Measurements from ENCODE around the gene CAMTA1. TPM values are rescaled to one million over a fixed set of nuclear protein-coding genes. Genes with fewer than 3 reads are reported as not detected.
A peak's percentile ranks its signal among the peaks of the same experiment; 100 is the strongest.

CAMTA1 gene
- total and polyA plus RNA-seq, 2 experiments from 2014 or later: 89.0 to 145 TPM

DNA sequence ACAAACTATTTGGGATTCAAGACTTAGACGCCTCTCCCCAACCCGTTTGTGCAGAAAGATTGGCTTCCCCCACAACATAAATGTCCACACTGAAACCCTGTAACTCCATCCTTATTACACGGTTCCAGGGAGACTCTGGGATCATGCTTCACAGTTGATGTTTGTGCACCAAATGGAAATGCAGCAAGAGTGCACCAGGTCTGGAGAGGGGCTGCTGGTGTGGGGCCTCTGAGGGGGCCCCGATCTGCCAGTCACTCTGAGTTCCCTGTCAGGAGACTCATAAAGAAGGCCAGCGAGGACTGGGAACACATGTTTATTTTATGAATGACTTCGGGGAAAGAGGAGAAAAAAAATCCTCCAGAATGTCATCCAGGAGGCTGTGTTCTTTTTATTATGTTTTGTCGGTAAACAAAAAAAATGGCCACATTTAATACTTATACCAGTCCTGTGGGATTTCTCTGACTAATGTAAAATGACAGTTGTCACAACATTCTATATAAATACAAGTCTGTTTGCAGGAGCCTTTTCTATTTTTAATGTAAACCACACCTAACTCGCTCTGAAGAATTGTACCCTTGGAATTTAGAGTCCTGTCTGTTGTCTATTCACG lies 546.8 kb downstream of the CAMTA1 start:
- 54% methylated on average over 9 of the region's 9 CpGs for WGBS (ENCODE audit: low lambda C conversion rate, missing lambda C conversion rate)
- Histone ChIP-seq H3K4me2 (no peak overlapping the region), H3K4me1 (ENCODE audit: insufficient read depth) (peaks cover 44% of the 10 kb centered on the region), H3K9me3 (ENCODE audit: low read depth) (no peaks in the 10 kb centered on the region), H3K27me3 (no peaks in the 10 kb centered on the region), H2AFZ (no peak overlapping the region), H4K20me1 (ENCODE audit: insufficient read depth, poor library complexity, severe bottlenecking) (no peaks in the 10 kb centered on the region), H3K4me3 (no peak overlapping the region), H3K79me2 (no peaks in the 10 kb centered on the region), H3K9me2 (replicated peaks; ENCODE audit: insufficient read depth) (no peaks in the 10 kb centered on the region), H3K36me3 (replicated peaks; ENCODE audit: insufficient read depth, low read depth) (no peaks in the 10 kb centered on the region), H3K27ac (peak overlapping the region; percentile 42)
- TF ChIP-seq, protein P1, sequence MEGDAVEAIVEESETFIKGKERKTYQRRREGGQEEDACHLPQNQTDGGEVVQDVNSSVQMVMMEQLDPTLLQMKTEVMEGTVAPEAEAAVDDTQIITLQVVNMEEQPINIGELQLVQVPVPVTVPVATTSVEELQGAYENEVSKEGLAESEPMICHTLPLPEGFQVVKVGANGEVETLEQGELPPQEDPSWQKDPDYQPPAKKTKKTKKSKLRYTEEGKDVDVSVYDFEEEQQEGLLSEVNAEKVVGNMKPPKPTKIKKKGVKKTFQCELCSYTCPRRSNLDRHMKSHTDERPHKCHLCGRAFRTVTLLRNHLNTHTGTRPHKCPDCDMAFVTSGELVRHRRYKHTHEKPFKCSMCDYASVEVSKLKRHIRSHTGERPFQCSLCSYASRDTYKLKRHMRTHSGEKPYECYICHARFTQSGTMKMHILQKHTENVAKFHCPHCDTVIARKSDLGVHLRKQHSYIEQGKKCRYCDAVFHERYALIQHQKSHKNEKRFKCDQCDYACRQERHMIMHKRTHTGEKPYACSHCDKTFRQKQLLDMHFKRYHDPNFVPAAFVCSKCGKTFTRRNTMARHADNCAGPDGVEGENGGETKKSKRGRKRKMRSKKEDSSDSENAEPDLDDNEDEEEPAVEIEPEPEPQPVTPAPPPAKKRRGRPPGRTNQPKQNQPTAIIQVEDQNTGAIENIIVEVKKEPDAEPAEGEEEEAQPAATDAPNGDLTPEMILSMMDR (IDR thresholded peaks at IDR 0.05; ENCODE audit: poor library complexity): no peak
- TF ChIP-seq EZH2 (IDR thresholded peaks at IDR 0.05; ENCODE audit: borderline replicate concordance): no peak
- no peak for TF ChIP-seq EZH2phosphoT487 (IDR thresholded peaks at IDR 0.05; ENCODE audit: low read depth, severe bottlenecking, unreplicated experiment)
- DNase-seq (ENCODE audit: low spot score): no peak

DNA sequence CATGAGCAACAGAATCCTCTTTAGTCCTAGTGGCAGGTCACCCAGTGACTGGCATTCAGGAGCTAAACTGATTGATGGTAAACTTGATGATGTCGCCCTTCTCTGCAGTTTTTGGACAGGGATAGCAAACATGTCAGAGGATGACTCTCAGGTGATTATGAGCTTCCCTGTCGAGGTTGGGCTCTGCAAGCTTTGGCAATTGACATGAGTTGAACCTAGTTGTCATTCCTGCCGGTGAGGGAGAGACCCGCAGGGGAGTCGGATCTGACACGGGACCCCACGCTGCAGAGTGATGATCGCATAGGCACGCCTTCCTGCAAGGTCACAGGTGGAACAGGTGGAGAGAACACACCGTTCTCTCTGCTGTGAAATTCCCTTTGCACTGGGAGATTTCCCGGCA lies 547.8 kb downstream of the CAMTA1 start:
- DNase-seq (ENCODE audit: low spot score): no peak
- no peak for TF ChIP-seq EZH2 (IDR thresholded peaks at IDR 0.05; ENCODE audit: borderline replicate concordance)
- no peak for TF ChIP-seq EZH2phosphoT487 (IDR thresholded peaks at IDR 0.05; ENCODE audit: low read depth, severe bottlenecking, unreplicated experiment)
- TF ChIP-seq, protein P1 (IDR thresholded peaks at IDR 0.05; ENCODE audit: poor library complexity): no peak
- H3K79me2 ChIP-seq: no peaks in the 10 kb centered on the region
- no peak overlapping the region for H3K4me3 ChIP-seq
- H3K4me2 ChIP-seq: peak overlapping the region; percentile 51
- H2AFZ ChIP-seq: peak overlapping the region; percentile 29
- no peaks in the 10 kb centered on the region for H3K9me2 ChIP-seq (replicated peaks; ENCODE audit: insufficient read depth)
- no peaks in the 10 kb centered on the region for H4K20me1 ChIP-seq (ENCODE audit: insufficient read depth, poor library complexity, severe bottlenecking)
- 88% methylated on average over 11 of the region's 11 CpGs for WGBS (ENCODE audit: low lambda C conversion rate, missing lambda C conversion rate)
- H3K36me3 ChIP-seq (replicated peaks; ENCODE audit: insufficient read depth, low read depth): no peaks in the 10 kb centered on the region
- peaks cover 44% of the 10 kb centered on the region for H3K4me1 ChIP-seq (ENCODE audit: insufficient read depth)
- no peaks in the 10 kb centered on the region for H3K9me3 ChIP-seq (ENCODE audit: low read depth)
- H3K27me3 ChIP-seq: no peaks in the 10 kb centered on the region
- H3K27ac ChIP-seq: peak overlapping the region; percentile 70

DNA sequence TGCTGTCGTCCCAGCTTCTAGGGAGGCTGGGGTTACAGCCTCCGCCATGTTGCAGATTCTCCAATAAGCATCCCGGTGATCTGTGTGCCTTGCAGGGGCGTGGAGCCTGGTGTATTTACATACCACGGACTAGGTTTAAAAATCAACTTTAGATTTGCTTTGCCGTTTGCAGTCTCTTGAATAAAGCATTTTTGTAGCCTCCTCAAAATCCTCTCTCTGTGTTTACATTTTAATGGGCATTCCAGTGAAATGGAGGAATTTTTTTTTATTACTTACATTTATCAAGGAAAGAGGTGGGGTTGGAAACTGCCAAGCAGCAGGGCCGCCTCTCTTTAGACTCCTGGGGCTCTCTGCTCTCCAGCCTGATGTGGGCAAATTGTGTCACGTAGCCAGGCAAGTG lies 548.4 kb downstream of the CAMTA1 start:
- H3K4me3 ChIP-seq: no peak overlapping the region
- no peaks in the 10 kb centered on the region for H3K79me2 ChIP-seq
- peaks cover 44% of the 10 kb centered on the region for H3K4me1 ChIP-seq (ENCODE audit: insufficient read depth)
- H3K9me2 ChIP-seq (replicated peaks; ENCODE audit: insufficient read depth): no peaks in the 10 kb centered on the region
- H2AFZ ChIP-seq: peak overlapping the region; percentile 29
- TF ChIP-seq EZH2 (IDR thresholded peaks at IDR 0.05; ENCODE audit: borderline replicate concordance) (no peak), EZH2phosphoT487 (IDR thresholded peaks at IDR 0.05; ENCODE audit: low read depth, severe bottlenecking, unreplicated experiment) (no peak)
- TF ChIP-seq, protein P1 (IDR thresholded peaks at IDR 0.05; ENCODE audit: poor library complexity): no peak
- WGBS (ENCODE audit: low lambda C conversion rate, missing lambda C conversion rate): 31% methylated on average over 8 of the region's 8 CpGs
- H3K4me2 ChIP-seq: peak overlapping the region; percentile 51
- H4K20me1 ChIP-seq (ENCODE audit: insufficient read depth, poor library complexity, severe bottlenecking): no peaks in the 10 kb centered on the region
- no peaks in the 10 kb centered on the region for H3K9me3 ChIP-seq (ENCODE audit: low read depth)
- no peak for DNase-seq (ENCODE audit: low spot score)
- no peaks in the 10 kb centered on the region for H3K27me3 ChIP-seq
- peak overlapping the region; percentile 70 for H3K27ac ChIP-seq
- H3K36me3 ChIP-seq (replicated peaks; ENCODE audit: insufficient read depth, low read depth): no peaks in the 10 kb centered on the region

Measured in hepatocyte (in vitro differentiated cells).